ENCODE measurements around the gene SYT12. TPM values are rescaled to one million over a fixed set of nuclear protein-coding genes. Genes with fewer than 3 reads are reported as not detected.
"Not testable (repeated sequence)": the region's sequence is repeated elsewhere in the genome, so short reads cannot be mapped to it uniquely, and the experiment has no call there.

Gene SYT12
- total RNA-seq, 6 experiments from 2014 or later, result not detected

GRCh38 chr11:67001332-67001731 lies 21.6 kb upstream of the SYT12 start:
- TF ChIP-seq CTCF (IDR thresholded peaks at IDR 0.05), result no peak
- H3K36me3 Mint-ChIP-seq (ENCODE audit: low read depth), result 0 out of 2 replicates have a peak, but pooled peaks cover 3% of the 10 kb centered on the region
- peaks cover 14% of the 10 kb centered on the region for H3K4me1 Mint-ChIP-seq (ENCODE audit: low read depth)
- no peak overlapping the region for H3K4me3 Mint-ChIP-seq
- no peak for DNase-seq
- H3K9me3 Mint-ChIP-seq, result no peaks in the 10 kb centered on the region
- no peak overlapping the region for H3K27ac Mint-ChIP-seq
- peaks cover 12% of the 10 kb centered on the region for H3K27me3 Mint-ChIP-seq (ENCODE audit: insufficient read depth)

- Mint-ChIP-seq H3K36me3 (ENCODE audit: low read depth) (0 out of 2 replicates have a peak, but pooled peaks cover 8% of the 10 kb centered on the region), H3K4me3 (no peak overlapping the region), H3K27ac (no peak overlapping the region), H3K27me3 (ENCODE audit: insufficient read depth) (peaks cover 12% of the 10 kb centered on the region), H3K4me1 (ENCODE audit: low read depth) (peaks cover 7% of the 10 kb centered on the region), H3K9me3 (no peaks in the 10 kb centered on the region)
- no peak for DNase-seq
- no peak for TF ChIP-seq CTCF (IDR thresholded peaks at IDR 0.05)
These were observed 20.5 kb upstream of the SYT12 start for GRCh38 chr11:67002297-67002913.

- H3K27me3 Mint-ChIP-seq (ENCODE audit: insufficient read depth), result peaks cover 12% of the 10 kb centered on the region
- H3K27ac Mint-ChIP-seq, result no peak overlapping the region
- 0 out of 2 replicates have a peak, but pooled peaks cover 8% of the 10 kb centered on the region for H3K36me3 Mint-ChIP-seq (ENCODE audit: low read depth)
- DNase-seq, result no peak
- no peak overlapping the region for H3K4me3 Mint-ChIP-seq
- H3K9me3 Mint-ChIP-seq, result no peaks in the 10 kb centered on the region
- peaks cover 7% of the 10 kb centered on the region for H3K4me1 Mint-ChIP-seq (ENCODE audit: low read depth)
- TF ChIP-seq CTCF (IDR thresholded peaks at IDR 0.05), result no peak
These were observed 20.0 kb upstream of the SYT12 start for GRCh38 chr11:67002921-67003411.

- H3K27me3 Mint-ChIP-seq (ENCODE audit: insufficient read depth), result peaks cover 22% of the 10 kb centered on the region
- not testable (repeated sequence) for H3K36me3 Mint-ChIP-seq (ENCODE audit: low read depth); H3K4me3 Mint-ChIP-seq; H3K27ac Mint-ChIP-seq; H3K9me3 Mint-ChIP-seq; DNase-seq; H3K4me1 Mint-ChIP-seq (ENCODE audit: low read depth)
These were observed 17.7 kb upstream of the SYT12 start for GRCh38 chr11:67005200-67005599.

- H3K4me3 Mint-ChIP-seq, result peak overlapping the region; percentile 55
- 0 out of 2 replicates have a peak, but pooled peaks cover 8% of the 10 kb centered on the region for H3K36me3 Mint-ChIP-seq (ENCODE audit: low read depth)
- H3K4me1 Mint-ChIP-seq (ENCODE audit: low read depth), result peaks cover 7% of the 10 kb centered on the region
- no peaks in the 10 kb centered on the region for H3K9me3 Mint-ChIP-seq
- H3K27ac Mint-ChIP-seq, result no peak overlapping the region
- H3K27me3 Mint-ChIP-seq (ENCODE audit: insufficient read depth), result peaks cover 26% of the 10 kb centered on the region
- TF ChIP-seq CTCF (IDR thresholded peaks at IDR 0.05), result no peak
- no peak for DNase-seq
These were observed 16.7 kb upstream of the SYT12 start for GRCh38 chr11:67006029-67006884.

GRCh38 chr11:67007126-67007525 lies 15.8 kb upstream of the SYT12 start:
- Mint-ChIP-seq H3K27ac (no peak overlapping the region), H3K9me3 (no peaks in the 10 kb centered on the region), H3K4me1 (ENCODE audit: low read depth) (peaks cover 7% of the 10 kb centered on the region), H3K4me3 (no peak overlapping the region), H3K27me3 (ENCODE audit: insufficient read depth) (peaks cover 22% of the 10 kb centered on the region), H3K36me3 (ENCODE audit: low read depth) (0 out of 2 replicates have a peak, but pooled peaks cover 8% of the 10 kb centered on the region)
- no peak for DNase-seq
- no peak for TF ChIP-seq CTCF (IDR thresholded peaks at IDR 0.05)
